SK-N-SH treated with all-trans-retinoic acid at 6 μM for 48 hours (cell line): Measurements from ENCODE around the gene HLCS.

Experiments
- ATAC-seq: fragments of 200-7000 bp; cut with Tn5 transposase; 3 replicates; pipeline ENCODE4 v1.9.1; 2020; ENCODE audit warnings: mild to moderate bottlenecking, moderate library complexity
- ARNTL ChIP-seq: fragments of 450-650 bp; formaldehyde crosslinking; IDR thresholded peaks from 2 replicates; pipeline ENCODE4 v1.5.0; 2020; ENCODE audit warnings: low read depth, mild to moderate bottlenecking, moderate library complexity, borderline replicate concordance
- BACH2 ChIP-seq: fragments of 250-450 bp; sonication (Bioruptor Pico); IDR thresholded peaks from 2 replicates; pipeline ENCODE4 v1.9.0; 2021; ENCODE audit warnings: mild to moderate bottlenecking, borderline replicate concordance
- CREB5 ChIP-seq: fragments of 250-450 bp; sonication (Bioruptor Pico); IDR thresholded peaks from 2 replicates; pipeline ENCODE4 v1.5.1; 2020; ENCODE audit warnings: low read depth, mild to moderate bottlenecking, moderate library complexity
- CSDC2 ChIP-seq: fragments of 250-450 bp; sonication (Bioruptor Pico); IDR thresholded peaks from 2 replicates; pipeline ENCODE4 v1.5.0; 2020; ENCODE audit warnings: mild to moderate bottlenecking, moderate library complexity
- CSRNP3 ChIP-seq: fragments of 250-450 bp; sonication (Bioruptor Pico); IDR thresholded peaks from 2 replicates; pipeline ENCODE4 v1.5.1; 2021; ENCODE audit warnings: mild to moderate bottlenecking, moderate library complexity
- ESRRG ChIP-seq: fragments of 250-450 bp; sonication (Bioruptor Pico); IDR thresholded peaks from 2 replicates; pipeline ENCODE4 v1.6.1; 2021; ENCODE audit warnings: mild to moderate bottlenecking
- GLIS3 ChIP-seq: fragments of 250-450 bp; sonication (Bioruptor Pico); IDR thresholded peaks from 2 replicates; pipeline ENCODE4 v1.5.0; 2020; ENCODE audit warnings: mild to moderate bottlenecking, moderate library complexity
- ISL1 ChIP-seq: fragments of 250-450 bp; sonication (Bioruptor Pico); IDR thresholded peaks from 2 replicates; pipeline ENCODE4 v2.1.2; 2022; ENCODE audit warnings: mild to moderate bottlenecking, moderate library complexity
- OSR1 ChIP-seq: fragments of 250-450 bp; sonication (Bioruptor Pico); IDR thresholded peaks from 2 replicates; pipeline ENCODE4 v1.8.0; 2022; ENCODE audit warnings: moderate library complexity, mild to moderate bottlenecking, inconsistent platforms
- PATZ1 ChIP-seq: fragments of 250-450 bp; sonication (Bioruptor Pico); IDR thresholded peaks from 2 replicates; pipeline ENCODE4 v1.8.0; 2020; ENCODE audit warnings: mild to moderate bottlenecking, moderate library complexity, borderline replicate concordance
- POU6F1 ChIP-seq: fragments of 250-450 bp; sonication (Bioruptor Pico); IDR thresholded peaks from 2 replicates; pipeline ENCODE4 v1.8.0; 2021; ENCODE audit warnings: low read depth, mild to moderate bottlenecking, moderate library complexity, borderline replicate concordance
- PPARA ChIP-seq: fragments of 250-450 bp; sonication (Bioruptor Pico); IDR thresholded peaks from 2 replicates; pipeline ENCODE4 v1.5.0; 2020; ENCODE audit warnings: mild to moderate bottlenecking, borderline replicate concordance
- RARB ChIP-seq: fragments of 250-450 bp; sonication (Bioruptor Pico); IDR thresholded peaks from 2 replicates; pipeline ENCODE4 v1.8.0; 2021; ENCODE audit warnings: mild to moderate bottlenecking, moderate library complexity
- SNAI2 ChIP-seq: fragments of 250-450 bp; sonication (Bioruptor Pico); IDR thresholded peaks from 2 replicates; pipeline ENCODE4 v1.5.0; 2020; ENCODE audit warnings: mild to moderate bottlenecking, moderate library complexity
- TCF4 ChIP-seq: fragments of 250-450 bp; sonication (Bioruptor Pico); IDR thresholded peaks from 2 replicates; pipeline ENCODE4 v1.8.0; 2021; ENCODE audit warnings: mild to moderate bottlenecking, moderate library complexity, borderline replicate concordance
- TOX ChIP-seq: fragments of 250-450 bp; sonication (Bioruptor Pico); IDR thresholded peaks from 2 replicates; pipeline ENCODE4 v1.8.0; 2021; ENCODE audit warnings: mild to moderate bottlenecking, moderate library complexity, borderline replicate concordance
- TSHZ2 ChIP-seq: fragments of 250-450 bp; sonication (Bioruptor Pico); IDR thresholded peaks from 2 replicates; pipeline ENCODE4 v1.5.0; 2020; ENCODE audit warnings: mild to moderate bottlenecking, moderate library complexity
- ZFP3 ChIP-seq: fragments of 250-450 bp; sonication (Bioruptor Pico); IDR thresholded peaks from 2 replicates; pipeline ENCODE4 v1.5.0; 2020; ENCODE audit warnings: mild to moderate bottlenecking, moderate library complexity
- ZNF565 ChIP-seq: fragments of 450-650 bp; formaldehyde crosslinking; conservative IDR thresholded peaks from 2 replicates; pipeline ENCODE4 v1.5.0; 2020; ENCODE audit warnings: low read depth, mild to moderate bottlenecking, moderate library complexity
- ZNF70 ChIP-seq: fragments of 450-650 bp; formaldehyde crosslinking; IDR thresholded peaks from 2 replicates; pipeline ENCODE4 v1.5.0; 2020; ENCODE audit warnings: mild to moderate bottlenecking, moderate library complexity
- ZNF8 ChIP-seq: fragments of 450-650 bp; formaldehyde crosslinking; IDR thresholded peaks from 2 replicates; pipeline ENCODE4 v1.5.0; 2020; ENCODE audit warnings: mild to moderate bottlenecking, moderate library complexity

HLCS gene

GRCh38 chr21:36751383-36751782 lies 215.1 kb downstream of the HLCS start:
- TF ChIP-seq ISL1 (CRISPR knock-in tag) (no peak), CREB5 (no peak), BACH2 (no peak), ZNF70 (no peak), ESRRG (CRISPR knock-in tag) (no peak), SNAI2 (CRISPR knock-in tag) (no peak), TSHZ2 (no peak), POU6F1 (CRISPR knock-in tag) (no peak), CSRNP3 (no peak), OSR1 (CRISPR knock-in tag) (no peak), ZNF8 (CRISPR knock-in tag) (no peak), TCF4 (no peak), PATZ1 (CRISPR knock-in tag) (no peak)
- no peak for ATAC-seq

- TF ChIP-seq CSRNP3 (no peak), CSDC2 (CRISPR knock-in tag) (no peak), ZNF565 (CRISPR knock-in tag) (no peak), RARB (CRISPR knock-in tag) (no peak), ESRRG (CRISPR knock-in tag) (no peak), CREB5 (no peak), ZNF8 (CRISPR knock-in tag) (no peak)
- no peak for ATAC-seq
Measured at GRCh38 chr21:36750576-36750959, 215.9 kb downstream of the HLCS start.

GRCh38 chr21:36749935-36750575 lies 216.4 kb downstream of the HLCS start:
- no peak for ATAC-seq
- no peak for TF ChIP-seq ARNTL (CRISPR knock-in tag)
- TF ChIP-seq ZNF8 (CRISPR knock-in tag), result no peak
- TF ChIP-seq ZFP3, result no peak
- no peak for TF ChIP-seq BACH2
- TF ChIP-seq ESRRG (CRISPR knock-in tag), result no peak
- no peak for TF ChIP-seq CSRNP3
- no peak for TF ChIP-seq TOX
- no peak for TF ChIP-seq PPARA
- no peak for TF ChIP-seq GLIS3
- TF ChIP-seq ZNF70, result no peak
- no peak for TF ChIP-seq ZNF565 (CRISPR knock-in tag)
- TF ChIP-seq SNAI2 (CRISPR knock-in tag), result no peak
- no peak for TF ChIP-seq RARB (CRISPR knock-in tag)
- no peak for TF ChIP-seq CSDC2 (CRISPR knock-in tag)
- TF ChIP-seq CREB5, result no peak
- no peak for TF ChIP-seq OSR1 (CRISPR knock-in tag)
